ENCODE measurements around the gene HLA-DQA2. TPM values are rescaled to one million over a fixed set of nuclear protein-coding genes. Genes with fewer than 3 reads are reported as not detected.
"Not testable (repeated sequence)": the region's sequence is repeated elsewhere in the genome, so short reads cannot be mapped to it uniquely, and the experiment has no call there.

The HLA-DQA2 gene
- total and polyA plus RNA-seq, 4 donors, result 0.22 to 15.3 (median 1.3) TPM

DNA sequence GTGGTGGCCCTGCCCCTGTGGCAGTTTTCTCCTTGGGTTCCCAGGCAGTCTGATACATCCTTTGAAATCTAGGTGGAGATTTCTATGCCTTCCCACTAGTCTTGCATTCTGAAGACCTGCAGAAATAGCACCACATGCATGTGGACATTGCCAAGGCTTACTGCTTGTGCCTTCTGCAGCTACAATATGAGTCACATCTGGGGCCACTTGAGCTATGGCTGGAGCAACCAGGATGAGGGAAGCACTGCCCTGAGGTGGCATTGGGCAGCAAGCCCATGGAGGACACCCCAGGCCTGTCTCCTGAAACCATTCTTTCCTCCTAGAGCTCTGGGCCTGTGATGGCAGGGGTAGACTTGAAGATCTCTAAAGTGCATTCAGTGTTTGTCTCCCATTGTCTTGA lies 37.8 kb downstream of the HLA-DQA2 start:
- ATAC-seq (ENCODE audit: insufficient read depth, low FRiP score) (no peak), DNase-seq (no peak)
- Histone ChIP-seq H3K27ac (ENCODE audit: low read depth in 1 of 2, low read length in 1 of 2) (no peak overlapping the region), H3K36me3 (ENCODE audit: control insufficient read depth in 4 of 4, insufficient read depth in 4 of 4, low read length in 4 of 4) (no peaks in the 10 kb centered on the region), H3K9me3 (ENCODE audit: control insufficient read depth in 4 of 4, insufficient read depth in 3 of 4, low read length in 3 of 4) (no peaks in the 10 kb centered on the region), H3K4me3 (no peak overlapping the region), H3K27me3 (ENCODE audit: control insufficient read depth in 3 of 3, insufficient read depth in 3 of 3, low read length in 2 of 3) (peaks cover 0 to 12% (median 0%) of the 10 kb centered on the region in 3 donors), H3K4me1 (ENCODE audit: control insufficient read depth in 5 of 5, insufficient read depth in 5 of 5, low read length in 5 of 5) (no peaks in the 10 kb centered on the region), H3K9ac (ENCODE audit: insufficient read depth in 1 of 2, low read length in 2 of 2) (no peak overlapping the region)
- TF ChIP-seq, protein P1, sequence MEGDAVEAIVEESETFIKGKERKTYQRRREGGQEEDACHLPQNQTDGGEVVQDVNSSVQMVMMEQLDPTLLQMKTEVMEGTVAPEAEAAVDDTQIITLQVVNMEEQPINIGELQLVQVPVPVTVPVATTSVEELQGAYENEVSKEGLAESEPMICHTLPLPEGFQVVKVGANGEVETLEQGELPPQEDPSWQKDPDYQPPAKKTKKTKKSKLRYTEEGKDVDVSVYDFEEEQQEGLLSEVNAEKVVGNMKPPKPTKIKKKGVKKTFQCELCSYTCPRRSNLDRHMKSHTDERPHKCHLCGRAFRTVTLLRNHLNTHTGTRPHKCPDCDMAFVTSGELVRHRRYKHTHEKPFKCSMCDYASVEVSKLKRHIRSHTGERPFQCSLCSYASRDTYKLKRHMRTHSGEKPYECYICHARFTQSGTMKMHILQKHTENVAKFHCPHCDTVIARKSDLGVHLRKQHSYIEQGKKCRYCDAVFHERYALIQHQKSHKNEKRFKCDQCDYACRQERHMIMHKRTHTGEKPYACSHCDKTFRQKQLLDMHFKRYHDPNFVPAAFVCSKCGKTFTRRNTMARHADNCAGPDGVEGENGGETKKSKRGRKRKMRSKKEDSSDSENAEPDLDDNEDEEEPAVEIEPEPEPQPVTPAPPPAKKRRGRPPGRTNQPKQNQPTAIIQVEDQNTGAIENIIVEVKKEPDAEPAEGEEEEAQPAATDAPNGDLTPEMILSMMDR (IDR thresholded peaks at IDR 0.05; ENCODE audit: control extremely low read depth, extremely low read depth), result no peak

DNA sequence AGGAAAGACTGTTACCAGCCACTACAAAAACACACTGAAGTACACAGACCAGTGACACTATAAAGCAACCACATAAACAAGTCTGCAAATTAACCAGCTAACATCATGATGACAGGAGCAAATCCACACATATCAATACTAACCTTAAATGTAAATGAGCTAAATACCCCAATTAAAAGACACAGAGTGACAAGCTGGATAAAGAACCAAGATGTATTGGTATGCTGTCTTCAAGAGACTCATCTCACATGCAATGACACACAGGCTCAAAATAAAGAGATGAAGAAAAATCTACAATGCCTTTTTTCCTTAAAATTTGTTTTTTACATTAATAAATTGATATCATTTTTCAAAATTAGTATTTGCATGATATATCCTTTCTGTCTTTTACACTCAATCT lies 41.7 kb downstream of the HLA-DQA2 start:
- not testable (repeated sequence) for H3K9ac ChIP-seq (ENCODE audit: insufficient read depth in 1 of 2, low read length in 2 of 2); H3K36me3 ChIP-seq (ENCODE audit: control insufficient read depth in 4 of 4, insufficient read depth in 4 of 4, low read length in 4 of 4); ATAC-seq (ENCODE audit: insufficient read depth, low FRiP score); H3K4me3 ChIP-seq; DNase-seq; H3K4me1 ChIP-seq (ENCODE audit: control insufficient read depth in 5 of 5, insufficient read depth in 5 of 5, low read length in 5 of 5); H3K9me3 ChIP-seq (ENCODE audit: control insufficient read depth in 4 of 4, insufficient read depth in 3 of 4, low read length in 3 of 4); H3K27ac ChIP-seq (ENCODE audit: low read depth in 1 of 2, low read length in 1 of 2)
- H3K27me3 ChIP-seq (ENCODE audit: control insufficient read depth in 3 of 3, insufficient read depth in 3 of 3, low read length in 2 of 3), result peaks cover 0 to 14% (median 0%) of the 10 kb centered on the region in 3 donors

DNA sequence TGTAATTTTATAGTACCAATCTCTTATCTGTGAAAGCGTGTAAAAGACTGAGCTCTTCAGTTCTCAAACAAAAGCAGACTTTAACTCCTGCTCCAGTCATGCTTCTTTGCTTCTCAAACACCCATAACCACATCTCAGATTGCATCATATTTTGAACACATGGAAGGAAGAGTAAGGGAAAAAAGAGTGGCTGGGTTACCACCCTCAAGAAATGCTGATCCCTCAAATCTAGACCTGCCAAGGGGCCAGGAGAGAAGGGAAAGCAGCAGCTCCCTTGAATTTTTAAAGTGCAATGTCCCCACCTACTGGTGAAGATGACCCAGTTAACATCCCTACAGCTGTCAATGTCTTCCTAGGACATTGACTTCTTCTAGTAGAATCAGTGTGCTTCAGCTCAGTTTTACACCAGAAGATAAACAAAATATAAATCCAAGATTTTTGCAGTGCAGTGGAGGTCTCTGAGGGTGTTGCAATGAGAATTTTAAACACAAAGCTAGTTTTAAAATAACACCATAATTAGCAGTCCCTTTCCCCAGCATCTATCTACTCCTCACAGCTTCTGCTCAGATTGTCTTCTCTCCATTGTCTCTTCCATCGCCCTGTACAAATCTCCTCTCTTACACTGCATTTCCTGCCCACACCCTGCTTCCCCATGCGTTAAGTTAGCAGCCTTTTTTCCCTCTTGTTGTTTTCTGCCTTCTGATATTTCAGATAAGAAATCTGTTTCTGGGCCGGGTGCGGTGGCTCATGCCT lies 44.8 kb downstream of the HLA-DQA2 start:
- ATAC-seq (ENCODE audit: insufficient read depth, low FRiP score) (peak; percentile 77), DNase-seq (peak; percentile 43 to 77 (median 71))
- H3K27ac ChIP-seq (ENCODE audit: low read depth in 1 of 2, low read length in 1 of 2), result no peak overlapping the region
- peaks cover 0 to 14% (median 3%) of the 10 kb centered on the region in 3 donors for H3K27me3 ChIP-seq (ENCODE audit: control insufficient read depth in 3 of 3, insufficient read depth in 3 of 3, low read length in 2 of 3)
- no peaks in the 10 kb centered on the region for H3K36me3 ChIP-seq (ENCODE audit: control insufficient read depth in 4 of 4, insufficient read depth in 4 of 4, low read length in 4 of 4)
- H3K9ac ChIP-seq (ENCODE audit: insufficient read depth in 1 of 2, low read length in 2 of 2), result no peak overlapping the region
- WGBS, 2 donors, result 33 to 47% methylated on average over 5 of the region's 5 CpGs
- no peak overlapping the region for H3K4me3 ChIP-seq
- no peaks in the 10 kb centered on the region for H3K4me1 ChIP-seq (ENCODE audit: control insufficient read depth in 5 of 5, insufficient read depth in 5 of 5, low read length in 5 of 5)
- H3K9me3 ChIP-seq (ENCODE audit: control insufficient read depth in 4 of 4, insufficient read depth in 3 of 4, low read length in 3 of 4), result peaks cover 0 to 4% (median 0%) of the 10 kb centered on the region in 4 donors
- TF ChIP-seq, protein P1 (IDR thresholded peaks at IDR 0.05; ENCODE audit: control extremely low read depth, extremely low read depth), result peak; percentile 46

DNA sequence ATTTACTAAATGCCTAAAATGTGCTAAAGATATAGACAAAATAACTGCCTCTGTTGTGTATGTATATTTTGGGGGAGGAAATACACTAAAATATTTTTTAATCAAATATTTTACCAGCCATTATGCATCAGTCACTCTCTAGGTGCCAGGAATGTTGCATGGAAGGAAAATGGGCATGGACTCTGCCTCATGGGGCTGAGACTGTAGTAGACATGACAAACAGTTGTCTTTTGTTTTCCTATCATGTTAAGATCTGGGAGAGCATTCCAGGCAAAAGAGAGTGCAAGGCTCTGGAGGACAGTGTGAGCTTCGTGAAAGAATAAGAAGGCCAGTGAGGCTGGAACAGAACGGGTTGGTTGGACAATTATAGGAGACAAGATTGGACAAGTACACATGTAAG lies 49.1 kb downstream of the HLA-DQA2 start:
- Histone ChIP-seq H3K4me1 (ENCODE audit: control insufficient read depth in 5 of 5, insufficient read depth in 5 of 5, low read length in 5 of 5) (peaks cover 0 to 1% (median 0%) of the 10 kb centered on the region in 5 donors), H3K36me3 (ENCODE audit: control insufficient read depth in 4 of 4, insufficient read depth in 4 of 4, low read length in 4 of 4) (no peaks in the 10 kb centered on the region)

More for the DNA sequence above, 49.1 kb downstream of the HLA-DQA2 start:
- TF ChIP-seq, protein P1 (IDR thresholded peaks at IDR 0.05; ENCODE audit: control extremely low read depth, extremely low read depth), result no peak
- peaks cover 0 to 19% (median 6%) of the 10 kb centered on the region in 3 donors for H3K27me3 ChIP-seq (ENCODE audit: control insufficient read depth in 3 of 3, insufficient read depth in 3 of 3, low read length in 2 of 3)
- H3K9ac ChIP-seq (ENCODE audit: insufficient read depth in 1 of 2, low read length in 2 of 2), result no peak overlapping the region
- no peak for ATAC-seq (ENCODE audit: insufficient read depth, low FRiP score)
- peaks cover 0 to 4% (median under 1%) of the 10 kb centered on the region in 4 donors for H3K9me3 ChIP-seq (ENCODE audit: control insufficient read depth in 4 of 4, insufficient read depth in 3 of 4, low read length in 3 of 4)
- no peak for DNase-seq
- H3K4me3 ChIP-seq, result no peak overlapping the region
- 45 to 83% methylated on average over 2 of the region's 2 CpGs for WGBS, 2 donors
- H3K27ac ChIP-seq (ENCODE audit: low read depth in 1 of 2, low read length in 1 of 2), result no peak overlapping the region

All from lung (tissue), 12 donors.